Gastroesophageal sphincter (tissue), 4 donors: ENCODE measurements around the gene SLC52A1. TPM values are rescaled to one million over a fixed set of nuclear protein-coding genes. Genes with fewer than 3 reads are reported as not detected.

Source experiments
- ATAC-seq: fragments of 150-250 bp; one replicate; pipeline ENCODE4 v1.9.1; 2016; ENCODE audit warnings: mild to moderate bottlenecking, moderate library complexity
- H3K27ac ChIP-seq, 4 donors: fragments of 200-600 bp; sonication (generic) in 3 of 4; 1 replicate in 3 of 4; 2 replicates in 1 of 4; pipeline ENCODE4 v1.5.1; 2016 to 2019
- H3K27me3 ChIP-seq: fragments of 200-600 bp; sonication (generic); one replicate; pipeline ENCODE4 v1.5.1; 2019
- H3K36me3 ChIP-seq, 2 donors: fragments of 200-600 bp; sonication (generic); one replicate each; pipeline ENCODE4 v1.5.1; 2019; ENCODE audit warnings: control low read depth in 1 of 2
- H3K4me1 ChIP-seq, 3 donors: fragments of 200-600 bp; sonication (generic); 1 replicate in 2 of 3; 2 replicates in 1 of 3; pipeline ENCODE4 v1.5.1; 2016 to 2019; ENCODE audit warnings: control low read depth in 2 of 3
- H3K4me3 ChIP-seq, 2 donors: fragments of 200-600 bp; sonication (generic); one replicate each; pipeline ENCODE4 v1.5.1; 2019; ENCODE audit warnings: mild to moderate bottlenecking in 1 of 2, moderate library complexity in 1 of 2
- H3K9me3 ChIP-seq, 3 donors: fragments of 200-600 bp; sonication (generic); one replicate each; pipeline ENCODE4 v1.5.1; 2017 to 2019; ENCODE audit warnings: control low read depth in 2 of 3
- CTCF ChIP-seq, 4 experiments: fragments of 200-600 bp in 2 of 4; fragments of 450-650 bp in 2 of 4; sonication (generic) in 1 of 4; IDR thresholded peaks; one replicate each; pipeline ENCODE4 v1.5.1; 2017 to 2019; ENCODE audit warnings: antibody characterized with exemption in 4 of 4, mild to moderate bottlenecking in 2 of 4, moderate library complexity in 2 of 4
- EP300 ChIP-seq: sonication (generic); formaldehyde crosslinking; IDR thresholded peaks from one replicate; pipeline ENCODE4 v1.6.1; 2017; ENCODE audit warnings: antibody characterized with exemption, mild to moderate bottlenecking
- POLR2A ChIP-seq, 2 donors: fragments of 450-650 bp; IDR thresholded peaks; one replicate each; pipeline ENCODE4 v1.6.1; 2017; ENCODE audit warnings: antibody characterized with exemption in 2 of 2, mild to moderate bottlenecking in 2 of 2, moderate library complexity in 1 of 2
- POLR2AphosphoS5 ChIP-seq: sonication (generic); formaldehyde crosslinking; IDR thresholded peaks from one replicate; pipeline ENCODE4 v1.6.1; 2017; ENCODE audit warnings: antibody characterized with exemption
- WGBS, 2 donors: methylation state at CpG; one replicate each; pipeline ENCODE4 v1.1.5; 2018; ENCODE audit warnings: low coverage in 1 of 2; 5-methylcytosine and 5-hydroxymethylcytosine counted together
- total RNA-seq, 4 donors: library from RNA; depleted of rRNA; stranded (reverse); fragments of >200 nt; gene quantifications; one replicate each; pipeline ENCODE4 v1.1.0, GENCODE V29; 2016

The SLC52A1 gene
- total RNA-seq, 4 donors from 2014 or later: not detected

- H3K27me3 ChIP-seq: no peaks in the 10 kb centered on the region
- H3K4me3 ChIP-seq: no peak overlapping the region
- no peak for ATAC-seq
- TF ChIP-seq POLR2AphosphoS5 (no peak), EP300 (no peak), POLR2A (IDR thresholded peaks at IDR 0.05) (no peak), CTCF (IDR thresholded peaks at IDR 0.05) (no peak)
- H3K27ac ChIP-seq: no peak overlapping the region
- no peaks in the 10 kb centered on the region for H3K4me1 ChIP-seq
- WGBS, 2 donors: 76 to 80% methylated on average over 4 to 10 of the region's 15 CpGs
- H3K9me3 ChIP-seq: no peaks in the 10 kb centered on the region
- no peaks in the 10 kb centered on the region for H3K36me3 ChIP-seq
Measured at GRCh38 chr17:5042157-5043022, 7.2 kb upstream of the SLC52A1 start.

GRCh38 chr17:5034651-5035050 lies 575 bp downstream of the SLC52A1 start:
- TF ChIP-seq POLR2AphosphoS5: no peak
- TF ChIP-seq CTCF (IDR thresholded peaks at IDR 0.05): no peak
- no peak for TF ChIP-seq EP300
- no peak for TF ChIP-seq POLR2A (IDR thresholded peaks at IDR 0.05)
- Histone ChIP-seq H3K4me3 (no peak overlapping the region), H3K27me3 (peaks cover 31% of the 10 kb centered on the region), H3K9me3 (no peaks in the 10 kb centered on the region), H3K27ac (no peak overlapping the region), H3K36me3 (no peaks in the 10 kb centered on the region), H3K4me1 (peaks cover 0 to 22% (median 0%) of the 10 kb centered on the region in 3 donors)
- WGBS, 2 donors: 76 to 97% methylated on average over 5 to 8 of the region's 14 CpGs
- no peak for ATAC-seq

GRCh38 chr17:5034063-5034462 lies 1.2 kb downstream of the SLC52A1 start:
- no peak overlapping the region for H3K27ac ChIP-seq
- H3K9me3 ChIP-seq: no peaks in the 10 kb centered on the region
- no CpG with 5 or more reads among the region's 5 CpGs for WGBS, 2 donors
- no peaks in the 10 kb centered on the region for H3K36me3 ChIP-seq
- TF ChIP-seq EP300 (no peak), POLR2AphosphoS5 (no peak), POLR2A (IDR thresholded peaks at IDR 0.05) (no peak), CTCF (IDR thresholded peaks at IDR 0.05) (no peak)
- H3K27me3 ChIP-seq: peaks cover 31% of the 10 kb centered on the region
- no peak for ATAC-seq
- peaks cover 0 to 22% (median 0%) of the 10 kb centered on the region in 3 donors for H3K4me1 ChIP-seq
- no peak overlapping the region for H3K4me3 ChIP-seq

- H3K27ac ChIP-seq: no peak overlapping the region
- 60 to 71% methylated on average over 1 to 5 of the region's 13 CpGs for WGBS, 2 donors
- peaks cover 0 to 22% (median 0%) of the 10 kb centered on the region in 3 donors for H3K4me1 ChIP-seq
- peaks cover 31% of the 10 kb centered on the region for H3K27me3 ChIP-seq
- H3K9me3 ChIP-seq: no peaks in the 10 kb centered on the region
- TF ChIP-seq EP300: no peak
- no peak for TF ChIP-seq CTCF (IDR thresholded peaks at IDR 0.05)
- TF ChIP-seq POLR2AphosphoS5: no peak
- no peak for TF ChIP-seq POLR2A (IDR thresholded peaks at IDR 0.05)
- no peak overlapping the region for H3K4me3 ChIP-seq
- no peaks in the 10 kb centered on the region for H3K36me3 ChIP-seq
- no peak for ATAC-seq
Measured at GRCh38 chr17:5033352-5034015, 1.7 kb downstream of the SLC52A1 start.

- H3K27ac ChIP-seq: no peak overlapping the region
Measured at GRCh38 chr17:5032865-5033264, 2.4 kb downstream of the SLC52A1 start.

More at GRCh38 chr17:5032865-5033264, 2.4 kb downstream of the SLC52A1 start:
- Histone ChIP-seq H3K4me3 (no peak overlapping the region), H3K9me3 (no peaks in the 10 kb centered on the region), H3K4me1 (peaks cover 0 to 22% (median 0%) of the 10 kb centered on the region in 3 donors), H3K36me3 (no peaks in the 10 kb centered on the region), H3K27me3 (peaks cover 31% of the 10 kb centered on the region)
- WGBS, 2 donors: no CpG with 5 or more reads among the region's 6 CpGs
- ATAC-seq: no peak
- TF ChIP-seq POLR2A (IDR thresholded peaks at IDR 0.05): no peak
- no peak for TF ChIP-seq EP300
- no peak for TF ChIP-seq CTCF (IDR thresholded peaks at IDR 0.05)
- TF ChIP-seq POLR2AphosphoS5: no peak
